Fibroblast of peridontal ligament (primary cell): ENCODE measurements around the gene STAU1.
"Not testable (repeated sequence)": the region's sequence is repeated elsewhere in the genome, so short reads cannot be mapped to it uniquely, and the experiment has no call there.

Source experiments
- DNase-seq: peaks from one replicate; pipeline ENCODE4 v3.0.0-alpha.2; 2010; ENCODE audit errors: extremely low read depth

The STAU1 gene

GRCh38 chr20:49207076-49207475 is 18.9 kb upstream of the STAU1 start:
- no peak for DNase-seq

GRCh38 chr20:49203746-49204145 is 15.6 kb upstream of the STAU1 start:
- no peak for DNase-seq

DNA sequence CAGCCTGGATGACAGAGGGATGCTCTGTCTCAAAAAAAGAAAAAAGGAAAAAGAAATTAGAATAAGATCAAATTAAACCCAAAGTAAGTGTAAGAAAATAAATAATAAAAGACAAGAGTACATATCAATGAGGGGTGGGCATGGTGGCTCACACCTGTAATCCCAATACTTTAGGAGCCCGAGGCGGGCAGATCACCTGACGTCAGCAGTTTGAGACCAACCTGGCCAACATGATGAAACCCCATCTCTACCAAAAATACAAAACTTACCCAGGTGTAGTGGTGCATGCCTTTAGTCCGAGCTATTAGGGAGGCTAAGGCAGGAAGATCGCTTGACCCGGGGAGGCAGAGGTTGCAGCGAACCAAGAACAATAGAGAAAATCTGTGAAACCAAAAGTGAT is 14.9 kb upstream of the STAU1 start:
- no peak for DNase-seq

DNA sequence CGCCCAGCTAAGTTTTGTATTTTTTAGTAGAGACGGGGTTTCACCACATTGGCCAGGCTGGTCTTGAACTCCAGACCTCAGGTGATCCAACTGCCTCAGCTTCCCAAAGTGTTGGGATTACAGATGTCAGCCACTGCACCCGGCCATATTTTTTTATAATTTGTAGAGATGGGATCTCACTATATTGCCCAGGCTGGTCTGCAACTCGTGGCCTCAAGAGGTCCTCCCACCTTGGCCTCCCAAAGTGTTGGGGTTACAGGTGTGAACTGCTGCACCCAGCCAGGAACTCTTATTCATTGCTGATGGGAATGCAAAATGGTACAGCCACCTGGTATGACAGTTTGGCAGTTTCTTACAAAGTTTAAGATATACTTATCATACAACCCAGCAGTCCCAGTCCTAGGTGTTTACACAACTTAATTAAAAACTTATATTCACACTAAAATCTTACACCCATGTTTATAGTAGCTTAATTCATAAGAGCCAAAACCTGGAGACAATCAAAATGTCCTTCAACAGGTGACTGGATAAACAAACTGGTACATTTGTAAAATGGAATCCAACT is 11.7 kb upstream of the STAU1 start:
- DNase-seq: no peak

DNA sequence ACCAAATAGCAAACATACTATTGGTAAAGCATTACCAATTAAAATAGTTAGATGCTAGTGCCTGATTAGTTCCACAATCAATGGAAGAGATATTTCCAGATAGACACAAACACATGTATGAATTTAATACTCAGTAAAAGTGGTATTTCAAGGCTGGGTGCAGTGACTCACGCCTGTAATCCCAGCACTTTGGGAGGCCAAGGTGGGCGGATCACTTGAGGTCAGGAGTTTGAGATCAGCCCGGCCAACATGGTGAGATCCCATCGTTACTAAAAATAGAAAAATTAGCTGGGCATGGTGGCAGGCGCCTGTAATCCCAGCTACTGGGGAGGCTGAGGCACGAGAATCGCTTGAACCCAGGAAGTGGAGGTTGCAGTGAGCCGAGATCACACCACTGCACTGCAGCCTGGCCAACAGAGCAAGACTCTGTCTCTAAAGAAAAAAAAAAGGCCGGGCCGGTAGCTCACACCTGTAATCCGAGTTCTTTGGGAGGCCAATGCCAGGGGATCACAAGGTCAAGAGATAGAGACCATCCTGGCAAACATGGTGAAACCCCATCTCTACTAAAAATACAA is 4.9 kb upstream of the STAU1 start:
- DNase-seq: not testable (repeated sequence)

GRCh38 chr20:49187330-49187850 is 744 bp downstream of the STAU1 start:
- DNase-seq: no peak

DNA sequence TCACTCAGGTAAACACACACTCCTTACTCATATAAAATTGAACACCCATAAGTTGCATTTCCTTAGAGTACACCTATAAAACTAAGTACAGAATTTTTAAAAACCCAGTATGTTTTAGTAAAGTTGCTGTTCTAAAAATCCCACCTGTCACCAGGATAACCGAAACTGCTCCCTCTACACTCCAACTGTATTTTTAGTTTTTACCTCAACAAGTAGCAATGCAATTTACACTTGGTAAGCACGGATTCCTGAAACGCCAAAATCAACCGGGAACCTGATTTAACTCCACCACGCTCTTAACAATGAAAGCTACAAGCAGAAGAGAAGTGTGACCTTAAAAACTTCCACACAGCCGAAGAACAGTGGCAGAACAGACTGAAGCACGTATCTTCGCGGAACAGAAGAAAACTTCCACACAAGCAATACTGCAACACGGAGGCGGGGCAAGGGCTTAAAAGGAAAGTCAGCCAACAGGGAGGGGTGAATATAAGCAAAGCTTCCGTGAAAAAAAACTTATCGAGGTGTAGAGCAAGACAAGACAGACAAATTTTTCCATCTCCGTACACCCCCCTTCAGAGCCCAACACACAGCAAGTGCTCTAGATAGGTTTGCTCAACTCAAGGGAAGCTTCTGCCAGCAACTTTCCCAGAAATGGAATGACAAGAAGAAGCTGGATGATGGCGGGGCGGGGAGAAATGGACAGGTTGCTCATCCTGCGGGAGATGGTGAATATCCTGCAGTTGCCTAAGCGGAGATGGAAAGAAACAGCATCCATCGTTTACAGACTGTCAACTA is 1.4 kb downstream of the STAU1 start:
- DNase-seq: peak; percentile 63

GRCh38 chr20:49185071-49185761 is 2.9 kb downstream of the STAU1 start:
- DNase-seq: no peak

- DNase-seq: no peak
Observed at GRCh38 chr20:49184691-49185070, 3.5 kb downstream of the STAU1 start.

GRCh38 chr20:49184084-49184501 is 4.0 kb downstream of the STAU1 start:
- not testable (repeated sequence) for DNase-seq

DNA sequence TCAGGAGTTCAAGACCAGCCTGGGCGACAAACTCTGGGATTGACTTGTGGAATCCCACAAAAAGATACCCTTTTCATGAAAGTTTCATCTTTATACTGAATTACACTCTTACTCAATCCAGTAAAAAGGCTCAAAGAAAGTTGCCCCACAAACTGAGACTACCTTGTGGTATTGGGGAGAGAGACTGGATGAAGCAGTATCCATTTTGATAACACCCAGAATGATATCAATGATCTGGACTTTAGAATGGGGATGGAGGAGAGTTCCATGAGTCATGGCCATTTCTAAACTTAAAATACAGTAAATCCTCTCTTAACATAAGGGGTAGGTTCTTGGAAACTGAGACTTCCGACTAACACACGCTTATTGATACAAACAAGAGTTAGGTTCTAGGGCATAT is 4.7 kb downstream of the STAU1 start:
- DNase-seq: no peak

DNA sequence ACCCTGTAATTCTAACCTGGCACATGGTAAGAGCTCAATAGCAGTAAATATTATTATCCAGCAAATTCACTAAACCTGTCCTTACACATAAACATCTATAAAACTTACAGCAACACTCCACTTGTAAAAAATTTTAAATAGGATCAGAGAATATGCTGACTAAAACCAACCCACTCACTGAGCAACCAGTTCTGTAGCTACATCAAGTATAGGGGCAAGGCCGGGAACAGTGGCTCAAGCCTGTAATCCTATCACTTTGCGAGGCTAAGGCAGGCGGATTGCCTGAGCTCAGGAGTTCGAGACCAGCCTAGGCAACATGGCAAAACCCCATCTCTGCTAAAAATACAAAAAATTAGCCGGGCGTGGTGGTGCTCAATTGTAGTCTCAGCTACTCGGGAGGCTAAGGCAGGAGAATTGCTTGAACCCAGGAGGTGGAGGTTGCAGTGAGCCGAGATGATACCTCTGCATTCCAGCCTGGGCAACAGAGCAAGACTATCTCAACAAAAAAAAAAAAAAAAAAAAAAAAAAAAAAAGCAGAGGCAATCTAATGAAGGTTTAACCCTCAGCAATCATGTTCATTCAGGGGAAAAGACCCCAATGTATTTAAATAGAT is 6.8 kb downstream of the STAU1 start:
- no peak for DNase-seq

DNA sequence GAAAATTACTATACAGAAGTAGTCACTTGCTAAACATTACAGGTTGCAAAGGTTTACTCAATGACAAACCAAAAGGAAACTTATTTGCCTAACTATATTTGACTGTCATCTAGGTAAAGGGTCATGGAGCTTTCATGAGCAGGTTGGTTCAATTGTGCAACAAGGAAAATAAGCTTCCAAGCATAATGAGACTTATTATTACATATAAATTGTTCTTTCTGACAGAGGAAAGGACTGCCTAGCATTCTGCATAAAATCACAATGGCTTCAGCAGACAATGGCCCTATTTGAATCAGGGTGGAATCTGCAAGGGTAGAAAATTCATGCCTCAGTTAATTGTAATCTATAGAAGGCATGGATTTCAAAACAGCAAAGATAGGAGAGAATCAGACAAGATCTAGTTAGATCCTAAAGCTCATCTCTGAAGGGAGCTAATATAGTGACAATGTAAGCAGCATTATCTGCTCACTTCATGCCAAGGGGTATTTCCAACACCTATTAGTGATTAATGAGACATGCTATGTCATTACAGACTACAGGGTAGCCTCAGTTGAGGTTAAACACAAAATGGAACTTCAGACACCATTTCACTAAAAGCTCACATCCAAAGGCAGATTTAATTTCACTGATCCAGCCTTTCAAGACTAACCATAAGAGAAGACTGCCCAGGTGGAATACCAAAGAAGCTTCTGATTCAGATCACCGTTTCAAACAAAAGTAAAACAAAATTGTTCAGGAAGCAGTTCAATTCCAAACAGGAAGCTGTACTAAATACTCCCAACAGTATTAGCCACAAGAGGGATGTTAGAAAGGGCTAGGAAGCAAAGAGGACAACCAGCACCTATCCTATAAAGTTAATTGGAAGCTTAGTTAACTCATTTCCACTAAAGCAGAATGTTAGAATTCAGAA is 8.5 kb downstream of the STAU1 start:
- DNase-seq: no peak

DNA sequence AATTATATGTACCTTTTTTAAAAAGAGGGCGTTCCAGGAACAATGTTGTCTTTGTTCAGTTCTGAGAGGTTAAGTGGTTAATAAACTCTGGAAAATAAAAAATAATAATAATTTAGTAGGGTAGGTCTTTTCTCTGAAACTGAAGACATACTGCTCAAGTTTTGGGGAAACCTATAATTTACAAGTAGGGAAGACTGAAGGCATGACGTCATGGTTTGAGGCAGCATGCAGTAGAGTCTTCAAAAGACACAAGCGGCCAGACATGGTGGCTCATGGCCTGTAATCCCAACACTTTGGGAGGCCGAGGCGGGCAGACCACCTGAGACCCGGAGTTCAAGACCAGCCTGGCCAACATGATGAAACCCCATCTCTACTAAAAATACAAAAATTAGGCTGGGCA is 14.0 kb downstream of the STAU1 start:
- no peak for DNase-seq

DNA sequence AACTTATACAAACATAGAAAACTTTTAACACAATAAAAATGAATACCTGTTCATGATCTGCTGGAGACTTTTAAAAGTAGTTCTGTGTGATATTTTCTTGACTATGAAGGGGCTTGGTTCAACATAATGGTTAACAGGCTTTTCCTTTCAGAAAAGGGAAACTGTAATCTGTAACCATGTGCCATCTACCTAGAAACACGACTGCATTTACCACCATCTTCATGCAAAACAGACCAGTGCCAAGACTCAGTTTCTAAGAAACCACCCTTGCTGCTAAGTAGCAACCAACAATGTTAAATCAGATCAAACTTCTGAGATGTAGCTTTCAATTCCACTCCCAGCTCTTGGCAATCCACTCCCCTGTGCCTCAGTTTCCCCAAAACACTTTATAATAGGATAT is 15.7 kb downstream of the STAU1 start:
- DNase-seq: no peak

- DNase-seq: no peak
Observed at GRCh38 chr20:49171909-49172308, 16.2 kb downstream of the STAU1 start.

DNA sequence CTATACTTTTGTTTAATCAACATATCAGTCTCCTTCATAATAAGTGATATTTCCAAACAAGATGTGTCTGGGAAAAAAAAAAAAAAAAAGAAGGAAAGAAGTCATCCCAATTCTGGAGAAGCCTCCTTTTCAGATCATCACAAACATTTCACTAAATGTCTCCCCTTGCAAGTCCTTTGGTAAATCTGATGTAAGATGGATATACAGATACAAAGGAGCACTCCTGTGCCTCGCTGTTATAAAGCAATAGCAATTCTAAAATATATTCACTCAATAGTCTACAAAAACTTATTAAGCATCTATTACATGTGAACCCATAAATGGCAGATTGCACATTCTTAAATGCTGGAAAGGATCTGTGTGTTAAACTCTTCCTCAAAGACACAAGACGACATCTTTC is 17.4 kb downstream of the STAU1 start:
- no peak for DNase-seq

DNA sequence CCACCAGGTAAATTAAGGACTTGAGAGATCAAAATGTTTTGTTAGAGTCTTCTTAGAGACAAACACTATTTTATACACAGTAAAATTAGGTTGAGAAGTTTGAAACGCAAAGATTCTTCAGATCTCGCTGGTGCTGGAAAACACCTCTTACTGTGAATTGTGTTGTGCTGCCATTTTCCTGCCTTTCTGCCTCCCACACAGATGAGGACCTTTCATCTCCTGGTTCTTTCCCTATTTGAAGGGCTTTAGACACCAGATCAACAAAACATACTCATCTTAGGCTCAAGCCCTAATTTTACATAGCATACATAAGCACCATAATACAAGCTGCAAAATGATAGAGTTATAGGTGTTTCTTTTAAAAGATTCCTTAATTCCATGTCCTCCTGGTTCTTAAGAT is 18.6 kb downstream of the STAU1 start:
- no peak for DNase-seq

DNA sequence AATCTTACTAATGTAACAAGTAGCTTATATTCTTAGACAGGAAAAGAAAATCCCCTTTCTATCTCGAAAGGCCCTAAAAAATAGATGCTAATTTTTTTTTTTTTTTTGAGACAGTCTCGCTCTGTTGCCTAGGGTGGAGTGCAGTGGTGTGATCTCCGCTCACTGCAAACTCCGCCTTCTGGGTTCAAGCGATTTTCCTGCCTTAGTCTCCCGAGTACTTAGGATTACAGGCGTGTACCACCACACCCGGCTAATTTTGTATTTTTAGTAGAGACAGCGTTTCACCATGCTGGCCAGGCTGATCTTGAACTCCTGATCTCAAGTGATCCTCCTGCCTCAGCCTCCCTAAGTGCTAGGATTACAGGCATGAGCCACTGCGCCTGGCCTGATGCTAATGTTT is 19.3 kb downstream of the STAU1 start:
- not testable (repeated sequence) for DNase-seq

GRCh38 chr20:49167811-49168507 is 20.2 kb downstream of the STAU1 start:
- peak; percentile 60 for DNase-seq
